IMR-90 (cell line): Measurements from ENCODE around the gene ZFHX3. TPM values are rescaled to one million over a fixed set of nuclear protein-coding genes. Genes with fewer than 3 reads are reported as not detected.

ENCODE experiments used
- ATAC-seq: fragments of 200-7000 bp; cut with Tn5 transposase; 2 replicates; pipeline ENCODE4 v1.9.1; 2020; ENCODE audit warnings: low read depth, mild to moderate bottlenecking, moderate library complexity
- BruUV-seq: library from RNA; stranded (reverse); fragments of 400-500 nt; replicated peaks from 2 replicates; lab custom pipeline; 2021; lab: Mats Ljungman, UMichigan
- CTCF ChIA-PET: fragments of 300-600 bp; formaldehyde crosslinking; extraction: SDS; loops from one replicate; lab custom pipeline; 2021; ENCODE audit warnings: antibody characterized with exemption; lab: Yijun Ruan, JAX
- POLR2A ChIA-PET: fragments of 300-600 bp; sonication (Branson Sonifier 250); formaldehyde crosslinking; loops from one replicate; lab custom pipeline; 2022; ENCODE audit warnings: antibody characterized with exemption; ENCODE audit not compliant: unreplicated experiment; lab: Charles Lee
- DNase-seq: peaks from one replicate; pipeline ENCODE4 v3.0.0; 2013
- H2AFZ ChIP-seq: replicated peaks from 2 replicates; pipeline ENCODE3; 2013; ENCODE audit warnings: low read length, mild to moderate bottlenecking; ENCODE audit not compliant: poor library complexity
- H2AK5ac ChIP-seq: 2 replicates; pipeline ENCODE4 v1.6.1; 2013; ENCODE audit warnings: low read depth, low read length, inconsistent platforms
- H2AK9ac ChIP-seq: replicated peaks from 2 replicates; pipeline ENCODE3; 2013; ENCODE audit warnings: mild to moderate bottlenecking, low read depth, low read length, moderate library complexity; ENCODE audit not compliant: poor library complexity
- H2BK120ac ChIP-seq: 2 replicates; pipeline ENCODE4 v1.6.1; 2013; ENCODE audit warnings: low read depth, low read length, inconsistent platforms
- H2BK15ac ChIP-seq: 3 replicates; pipeline ENCODE4 v1.6.1; 2013; ENCODE audit warnings: low read depth, low read length, inconsistent platforms
- H2BK20ac ChIP-seq: 2 replicates; pipeline ENCODE4 v1.6.1; 2013; ENCODE audit warnings: low read depth, mild to moderate bottlenecking, inconsistent platforms, low read length, moderate library complexity
- H2BK5ac ChIP-seq: 2 replicates; pipeline ENCODE4 v1.6.1; 2013; ENCODE audit warnings: mild to moderate bottlenecking, low read depth, low read length, inconsistent platforms; ENCODE audit not compliant: poor library complexity, severe bottlenecking
- H3K14ac ChIP-seq: replicated peaks from 2 replicates; pipeline ENCODE4 v1.6.1; 2013; ENCODE audit warnings: low read depth, low read length, inconsistent platforms
- H3K18ac ChIP-seq: 2 replicates; pipeline ENCODE4 v1.6.1; 2013; ENCODE audit warnings: low read depth, low read length, control low read depth
- H3K23ac ChIP-seq: 2 replicates; pipeline ENCODE4 v1.6.1; 2013; ENCODE audit warnings: low read depth, low read length, inconsistent platforms
- H3K27ac ChIP-seq: 2 replicates; pipeline ENCODE4 v1.5.1; 2013; ENCODE audit warnings: mild to moderate bottlenecking, control low read depth, low read length; ENCODE audit not compliant: insufficient read depth
- H3K27me3 ChIP-seq: 2 replicates; pipeline ENCODE4 v1.6.1; 2013; ENCODE audit warnings: low read length; ENCODE audit not compliant: control insufficient read depth, insufficient read depth
- H3K36me3 ChIP-seq: 2 replicates; pipeline ENCODE4 v1.6.1; 2013; ENCODE audit warnings: low read length, mixed read lengths; ENCODE audit not compliant: control insufficient read depth, insufficient read depth
- H3K4ac ChIP-seq: 2 replicates; pipeline ENCODE4 v1.6.1; 2013; ENCODE audit warnings: low read depth, low read length, inconsistent platforms
- H3K4me1 ChIP-seq: 2 replicates; pipeline ENCODE4 v1.6.1; 2013; ENCODE audit warnings: low read length, mixed read lengths; ENCODE audit not compliant: control insufficient read depth, insufficient read depth
- H3K4me2 ChIP-seq: 2 replicates; pipeline ENCODE4 v1.6.1; 2013; ENCODE audit warnings: low read depth, mild to moderate bottlenecking, control low read depth, low read length, moderate library complexity
- H3K4me3 ChIP-seq: 2 replicates; pipeline ENCODE4 v1.5.1; 2013; ENCODE audit warnings: low read depth, mild to moderate bottlenecking, control low read depth, low read length, moderate library complexity; ENCODE audit not compliant: insufficient read depth
- H3K56ac ChIP-seq: 2 replicates; pipeline ENCODE4 v1.6.1; 2013; ENCODE audit warnings: low read length, inconsistent platforms; ENCODE audit not compliant: insufficient read depth; ENCODE audit errors: extremely low read depth
- H3K79me1 ChIP-seq, 2 experiments: 2 replicates each; pipeline ENCODE4 v1.6.1; 2013; ENCODE audit warnings: low read length in 2 of 2, inconsistent platforms in 1 of 2, low read depth in 1 of 2
- H3K9ac ChIP-seq: 2 replicates; pipeline ENCODE4 v1.6.1; 2013; ENCODE audit warnings: low read depth, low read length, control low read depth
- H3K9me1 ChIP-seq: 2 replicates; pipeline ENCODE4 v1.6.1; 2013; ENCODE audit warnings: low read length, inconsistent platforms; ENCODE audit not compliant: insufficient read depth
- H3K9me3 ChIP-seq: 2 replicates; pipeline ENCODE4 v1.6.1; 2013; ENCODE audit warnings: low read length; ENCODE audit not compliant: control insufficient read depth, insufficient read depth
- H4K20me1 ChIP-seq: 2 replicates; pipeline ENCODE4 v1.6.1; 2013; ENCODE audit warnings: low read length, inconsistent platforms; ENCODE audit not compliant: insufficient read depth
- H4K5ac ChIP-seq: 2 replicates; pipeline ENCODE4 v1.6.1; 2013; ENCODE audit warnings: mild to moderate bottlenecking, low read depth, low read length, control low read depth
- H4K8ac ChIP-seq, 2 experiments: 2 replicates each; pipeline ENCODE4 v1.6.1; 2013; ENCODE audit warnings: low read depth in 2 of 2, low read length in 2 of 2, control low read depth in 1 of 2, inconsistent platforms in 1 of 2
- H4K91ac ChIP-seq: 2 replicates; pipeline ENCODE4 v1.6.1; 2013; ENCODE audit warnings: low read depth, low read length, inconsistent platforms; ENCODE audit not compliant: insufficient read depth
- CEBPB ChIP-seq: IDR thresholded peaks from 2 replicates; pipeline ENCODE4 v1.6.1; 2012; ENCODE audit warnings: low read depth, low read length, improper control_type of control experiment
- ELK1 ChIP-seq: fragments of 150-350 bp; IDR thresholded peaks from 2 replicates; pipeline ENCODE4 v1.6.1; 2016; ENCODE audit warnings: low read depth, mild to moderate bottlenecking, low read length, moderate library complexity, borderline replicate concordance
- FOS ChIP-seq: fragments of 150-350 bp; IDR thresholded peaks from 2 replicates; pipeline ENCODE4 v1.6.1; 2016; ENCODE audit warnings: low read depth, low read length
- MAZ ChIP-seq: IDR thresholded peaks from 2 replicates; pipeline ENCODE4 v1.6.1; 2012; ENCODE audit warnings: low read depth, mild to moderate bottlenecking, low read length, improper control_type of control experiment, moderate library complexity, borderline replicate concordance
- NFE2L2 ChIP-seq: fragments of 150-350 bp; IDR thresholded peaks from 2 replicates; pipeline ENCODE4 v1.6.1; 2016; ENCODE audit warnings: low read depth, mild to moderate bottlenecking, low read length
- RCOR1 ChIP-seq: IDR thresholded peaks from 2 replicates; pipeline ENCODE4 v1.6.1; 2012; ENCODE audit warnings: mild to moderate bottlenecking, low read length, improper control_type of control experiment; ENCODE audit not compliant: insufficient replicate concordance
- USF2 ChIP-seq: fragments of 150-350 bp; IDR thresholded peaks from 2 replicates; pipeline ENCODE4 v1.6.1; 2017; ENCODE audit warnings: mild to moderate bottlenecking, antibody characterized with exemption, low read length, low read depth
- WGBS, 2 experiments: methylation state at CpG; one replicate each; pipeline versions ENCODE4 v1.1.5 to v1.1.7; 2013; ENCODE audit warnings: missing lambda C conversion rate in 2 of 2; ENCODE audit not compliant: insufficient read length in 1 of 2; ENCODE audit errors: extremely low coverage in 2 of 2; 5-methylcytosine and 5-hydroxymethylcytosine counted together
- dilution Hi-C: fragments of 300-500 bp; cut with HindIII; formaldehyde crosslinking; loops from one replicate; pipeline ENCODE4 v1.14.3; 2018; ENCODE audit warnings: low sequenced_read_pairs; ENCODE audit not compliant: unreplicated experiment
- in situ Hi-C: fragments of 300-500 bp; cut with MboI; formaldehyde crosslinking; loops from 3 replicates; pipeline ENCODE4 v1.14.3; 2019; ENCODE audit warnings: low sequenced_read_pairs, inconsistent platforms, mixed read lengths
- intact Hi-C: fragments of 100-400 bp; cut with micrococcal nuclease; formaldehyde crosslinking; loops from 2 replicates; pipeline ENCODE4 v1.10.0; 2022
- polyA plus RNA-seq, 3 experiments: library from polyadenylated mRNA; depleted of rRNA; stranded (reverse); fragments of >200 nt; gene quantifications; 2 replicates each; pipeline ENCODE4 v1.2.3, GENCODE V29; 2012; ENCODE audit warnings: low replicate concordance in 1 of 3
- total RNA-seq: library from RNA; depleted of rRNA; stranded (reverse); fragments of >200 nt; gene quantifications from 2 replicates; pipeline ENCODE4 v1.2.3, GENCODE V29; 2012

The ZFHX3 gene
- total and polyA plus RNA-seq, 2 of the 4 experiments (the other 2 are of a cell fraction) = 1.4 to 1.7 TPM

- no peak overlapping the region for H2BK15ac ChIP-seq
- H2BK20ac ChIP-seq = no peak overlapping the region
- H3K27ac ChIP-seq = no peak overlapping the region
- no peak for DNase-seq
- no CpG with 5 or more reads among the region's 3 CpGs for WGBS, 2 experiments
- CTCF ChIA-PET = no interaction called here
- no peak for TF ChIP-seq RCOR1
- no peak for TF ChIP-seq ELK1
- TF ChIP-seq MAZ = no peak
- TF ChIP-seq FOS = no peak
- no peak for TF ChIP-seq NFE2L2
- TF ChIP-seq USF2 = no peak
- TF ChIP-seq CEBPB = no peak
- dilution Hi-C loops = no loop called here
- no peak overlapping the region for H2AK9ac ChIP-seq
- H4K20me1 ChIP-seq = no peaks in the 10 kb centered on the region
- H4K91ac ChIP-seq = no peak overlapping the region
- H4K8ac ChIP-seq = no peak overlapping the region
- H2BK5ac ChIP-seq = no peak overlapping the region
- no peak overlapping the region for H3K14ac ChIP-seq
- H3K79me1 ChIP-seq = peaks cover 0 to 3% of the 10 kb centered on the region in 2 experiments; a peak in 1 of 4 replicates
- in situ Hi-C loops = no loop called here
- no peaks in the 10 kb centered on the region for H3K9me3 ChIP-seq
- H2BK120ac ChIP-seq = no peak overlapping the region
- no peaks in the 10 kb centered on the region for H3K4me1 ChIP-seq
- H3K36me3 ChIP-seq = peaks cover 7% of the 10 kb centered on the region
- no peak overlapping the region for H3K9ac ChIP-seq
- no TSS peak for BruUV-seq
- H3K4ac ChIP-seq = no peak overlapping the region
- intact Hi-C loops = no loop called here
- POLR2A ChIA-PET = no interaction called here
- H3K23ac ChIP-seq = no peak overlapping the region
- H4K5ac ChIP-seq = no peak overlapping the region
- no peak overlapping the region for H2AFZ ChIP-seq
- no peak overlapping the region for H3K18ac ChIP-seq
- no peak overlapping the region for H3K56ac ChIP-seq
- no peaks in the 10 kb centered on the region for H3K27me3 ChIP-seq
- H3K9me1 ChIP-seq = peaks cover 10% of the 10 kb centered on the region; the same call in 1 of the 2 replicates
- ATAC-seq = no peak
- no peak overlapping the region for H3K4me2 ChIP-seq
- H2AK5ac ChIP-seq = no peak overlapping the region
- H3K4me3 ChIP-seq = no peak overlapping the region
Observed at GRCh38 chr16:72812672-72813071, 235.3 kb downstream of the ZFHX3 start.
